ENCODE results near the gene ARHGAP28.

DNA sequence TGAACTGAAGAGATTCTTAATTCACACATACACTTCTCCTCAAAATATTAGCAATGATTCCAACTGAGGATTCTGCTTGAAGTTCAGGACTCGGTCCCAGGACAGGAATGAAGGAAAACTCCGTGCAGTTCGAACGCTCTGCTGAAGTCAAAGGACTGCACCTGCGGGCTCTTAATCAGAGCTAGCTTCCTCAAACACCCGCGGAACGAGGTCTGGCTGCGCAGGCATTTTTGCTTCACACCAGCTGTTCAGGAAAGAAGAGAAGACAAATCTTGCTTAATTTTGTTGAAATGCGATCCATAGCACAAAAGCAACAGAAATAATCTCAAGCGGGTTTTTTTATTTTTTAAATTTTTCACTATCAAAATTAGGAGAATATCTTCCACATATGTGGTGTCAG lies 212.5 kb downstream of the ARHGAP28 start:
- no peak for TF ChIP-seq RAD21 (conservative IDR thresholded peaks at IDR 0.05)
- no peak for TF ChIP-seq EZH2 (IDR thresholded peaks at IDR 0.05; ENCODE audit: borderline replicate concordance, insufficient read depth, low read length, poor library complexity, severe bottlenecking)
- TF ChIP-seq, protein P1, sequence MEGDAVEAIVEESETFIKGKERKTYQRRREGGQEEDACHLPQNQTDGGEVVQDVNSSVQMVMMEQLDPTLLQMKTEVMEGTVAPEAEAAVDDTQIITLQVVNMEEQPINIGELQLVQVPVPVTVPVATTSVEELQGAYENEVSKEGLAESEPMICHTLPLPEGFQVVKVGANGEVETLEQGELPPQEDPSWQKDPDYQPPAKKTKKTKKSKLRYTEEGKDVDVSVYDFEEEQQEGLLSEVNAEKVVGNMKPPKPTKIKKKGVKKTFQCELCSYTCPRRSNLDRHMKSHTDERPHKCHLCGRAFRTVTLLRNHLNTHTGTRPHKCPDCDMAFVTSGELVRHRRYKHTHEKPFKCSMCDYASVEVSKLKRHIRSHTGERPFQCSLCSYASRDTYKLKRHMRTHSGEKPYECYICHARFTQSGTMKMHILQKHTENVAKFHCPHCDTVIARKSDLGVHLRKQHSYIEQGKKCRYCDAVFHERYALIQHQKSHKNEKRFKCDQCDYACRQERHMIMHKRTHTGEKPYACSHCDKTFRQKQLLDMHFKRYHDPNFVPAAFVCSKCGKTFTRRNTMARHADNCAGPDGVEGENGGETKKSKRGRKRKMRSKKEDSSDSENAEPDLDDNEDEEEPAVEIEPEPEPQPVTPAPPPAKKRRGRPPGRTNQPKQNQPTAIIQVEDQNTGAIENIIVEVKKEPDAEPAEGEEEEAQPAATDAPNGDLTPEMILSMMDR (IDR thresholded peaks at IDR 0.05; ENCODE audit: poor library complexity, severe bottlenecking): no peak
- no peak for TF ChIP-seq POLR2AphosphoS5 (IDR thresholded peaks at IDR 0.05)
- no peak for TF ChIP-seq TAF1 (IDR thresholded peaks at IDR 0.05; ENCODE audit: low read depth)
- TF ChIP-seq, protein P2, sequence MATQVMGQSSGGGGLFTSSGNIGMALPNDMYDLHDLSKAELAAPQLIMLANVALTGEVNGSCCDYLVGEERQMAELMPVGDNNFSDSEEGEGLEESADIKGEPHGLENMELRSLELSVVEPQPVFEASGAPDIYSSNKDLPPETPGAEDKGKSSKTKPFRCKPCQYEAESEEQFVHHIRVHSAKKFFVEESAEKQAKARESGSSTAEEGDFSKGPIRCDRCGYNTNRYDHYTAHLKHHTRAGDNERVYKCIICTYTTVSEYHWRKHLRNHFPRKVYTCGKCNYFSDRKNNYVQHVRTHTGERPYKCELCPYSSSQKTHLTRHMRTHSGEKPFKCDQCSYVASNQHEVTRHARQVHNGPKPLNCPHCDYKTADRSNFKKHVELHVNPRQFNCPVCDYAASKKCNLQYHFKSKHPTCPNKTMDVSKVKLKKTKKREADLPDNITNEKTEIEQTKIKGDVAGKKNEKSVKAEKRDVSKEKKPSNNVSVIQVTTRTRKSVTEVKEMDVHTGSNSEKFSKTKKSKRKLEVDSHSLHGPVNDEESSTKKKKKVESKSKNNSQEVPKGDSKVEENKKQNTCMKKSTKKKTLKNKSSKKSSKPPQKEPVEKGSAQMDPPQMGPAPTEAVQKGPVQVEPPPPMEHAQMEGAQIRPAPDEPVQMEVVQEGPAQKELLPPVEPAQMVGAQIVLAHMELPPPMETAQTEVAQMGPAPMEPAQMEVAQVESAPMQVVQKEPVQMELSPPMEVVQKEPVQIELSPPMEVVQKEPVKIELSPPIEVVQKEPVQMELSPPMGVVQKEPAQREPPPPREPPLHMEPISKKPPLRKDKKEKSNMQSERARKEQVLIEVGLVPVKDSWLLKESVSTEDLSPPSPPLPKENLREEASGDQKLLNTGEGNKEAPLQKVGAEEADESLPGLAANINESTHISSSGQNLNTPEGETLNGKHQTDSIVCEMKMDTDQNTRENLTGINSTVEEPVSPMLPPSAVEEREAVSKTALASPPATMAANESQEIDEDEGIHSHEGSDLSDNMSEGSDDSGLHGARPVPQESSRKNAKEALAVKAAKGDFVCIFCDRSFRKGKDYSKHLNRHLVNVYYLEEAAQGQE (IDR thresholded peaks at IDR 0.05; ENCODE audit: borderline replicate concordance): no peak

Measured in neural cell (in vitro differentiated cells).